Thoracic aorta (tissue), 2 donors: Measurements from ENCODE around the gene TNNT2. TPM values are rescaled to one million over a fixed set of nuclear protein-coding genes. Genes with fewer than 3 reads are reported as not detected.

Experiments
- ATAC-seq: fragments of 150-250 bp; one replicate; pipeline ENCODE4 v1.8.0; 2017; ENCODE audit warnings: low read depth; ENCODE audit not compliant: insufficient number of reproducible peaks, low FRiP score
- DNase-seq: peaks from one replicate; pipeline ENCODE4 v3.0.0-alpha.2; 2020; ENCODE audit warnings: low spot score
- H3K27ac ChIP-seq, 2 donors: fragments of 200-600 bp; sonication (generic); 1 replicate in 1 of 2; 2 replicates in 1 of 2; pipeline ENCODE4 v1.5.1; 2016; ENCODE audit warnings: mild to moderate bottlenecking in 2 of 2, moderate library complexity in 2 of 2
- H3K27me3 ChIP-seq: fragments of 200-600 bp; sonication (generic); replicated peaks from 2 replicates; pipeline ENCODE4 v1.6.0; 2016; ENCODE audit warnings: mild to moderate bottlenecking; ENCODE audit not compliant: insufficient read depth
- H3K36me3 ChIP-seq: fragments of 200-600 bp; sonication (generic); one replicate; pipeline ENCODE4 v1.5.1; 2016
- H3K4me1 ChIP-seq, 2 donors: fragments of 200-600 bp; sonication (generic); 1 replicate in 1 of 2; 2 replicates in 1 of 2; pipeline versions ENCODE4 v1.5.1 to v1.6.0; 2016; ENCODE audit warnings: low read depth in 2 of 2, mild to moderate bottlenecking in 1 of 2; ENCODE audit not compliant: control insufficient read depth in 1 of 2
- H3K4me3 ChIP-seq: fragments of 200-600 bp; sonication (generic); 2 replicates; pipeline ENCODE4 v1.5.1; 2016; ENCODE audit warnings: mild to moderate bottlenecking
- H3K9me3 ChIP-seq: fragments of 200-600 bp; sonication (generic); 2 replicates; pipeline ENCODE4 v1.5.1; 2016
- total RNA-seq, 2 donors: library from RNA; depleted of rRNA; stranded (reverse); fragments of >200 nt; gene quantifications; one replicate each; pipeline versions ENCODE4 v1.1.0 to v1.2.3, GENCODE V29; 2016
- TF ChIP-seq, protein P1 (sequence below): fragments of 200-600 bp; sonication (generic); IDR thresholded peaks from one replicate; pipeline ENCODE4 v1.5.1; 2019; ENCODE audit warnings: antibody characterized with exemption

TNNT2 gene
- total RNA-seq, 2 donors from 2014 or later, result 0.21 TPM; not detected in 1

DNA sequence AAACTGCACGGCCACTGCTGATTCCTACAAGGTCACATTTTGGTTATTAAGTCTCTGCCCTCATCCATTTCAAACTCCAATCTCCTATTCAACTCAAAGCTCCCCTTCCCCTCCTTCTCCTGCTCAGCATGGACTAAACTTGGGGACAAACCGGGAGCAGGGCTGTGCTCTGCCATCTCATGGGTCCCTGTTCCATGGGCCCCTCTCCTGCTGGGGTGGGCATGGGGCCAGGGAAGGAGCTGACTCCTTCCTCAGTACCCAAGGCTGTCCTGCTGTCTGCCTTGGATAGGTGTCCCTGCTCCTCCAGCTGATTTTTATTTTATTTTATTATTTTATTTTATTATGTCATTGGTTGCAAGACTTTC, 27.1 kb downstream of the TNNT2 start:
- Histone ChIP-seq H3K4me3 (no peak overlapping the region), H3K27ac (no peak overlapping the region), H3K4me1 (no peaks in the 10 kb centered on the region), H3K27me3 (no peaks in the 10 kb centered on the region), H3K9me3 (no peaks in the 10 kb centered on the region), H3K36me3 (no peaks in the 10 kb centered on the region)
- TF ChIP-seq, protein P1, sequence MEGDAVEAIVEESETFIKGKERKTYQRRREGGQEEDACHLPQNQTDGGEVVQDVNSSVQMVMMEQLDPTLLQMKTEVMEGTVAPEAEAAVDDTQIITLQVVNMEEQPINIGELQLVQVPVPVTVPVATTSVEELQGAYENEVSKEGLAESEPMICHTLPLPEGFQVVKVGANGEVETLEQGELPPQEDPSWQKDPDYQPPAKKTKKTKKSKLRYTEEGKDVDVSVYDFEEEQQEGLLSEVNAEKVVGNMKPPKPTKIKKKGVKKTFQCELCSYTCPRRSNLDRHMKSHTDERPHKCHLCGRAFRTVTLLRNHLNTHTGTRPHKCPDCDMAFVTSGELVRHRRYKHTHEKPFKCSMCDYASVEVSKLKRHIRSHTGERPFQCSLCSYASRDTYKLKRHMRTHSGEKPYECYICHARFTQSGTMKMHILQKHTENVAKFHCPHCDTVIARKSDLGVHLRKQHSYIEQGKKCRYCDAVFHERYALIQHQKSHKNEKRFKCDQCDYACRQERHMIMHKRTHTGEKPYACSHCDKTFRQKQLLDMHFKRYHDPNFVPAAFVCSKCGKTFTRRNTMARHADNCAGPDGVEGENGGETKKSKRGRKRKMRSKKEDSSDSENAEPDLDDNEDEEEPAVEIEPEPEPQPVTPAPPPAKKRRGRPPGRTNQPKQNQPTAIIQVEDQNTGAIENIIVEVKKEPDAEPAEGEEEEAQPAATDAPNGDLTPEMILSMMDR, result no peak
- no peak for ATAC-seq
- DNase-seq, result no peak

DNA sequence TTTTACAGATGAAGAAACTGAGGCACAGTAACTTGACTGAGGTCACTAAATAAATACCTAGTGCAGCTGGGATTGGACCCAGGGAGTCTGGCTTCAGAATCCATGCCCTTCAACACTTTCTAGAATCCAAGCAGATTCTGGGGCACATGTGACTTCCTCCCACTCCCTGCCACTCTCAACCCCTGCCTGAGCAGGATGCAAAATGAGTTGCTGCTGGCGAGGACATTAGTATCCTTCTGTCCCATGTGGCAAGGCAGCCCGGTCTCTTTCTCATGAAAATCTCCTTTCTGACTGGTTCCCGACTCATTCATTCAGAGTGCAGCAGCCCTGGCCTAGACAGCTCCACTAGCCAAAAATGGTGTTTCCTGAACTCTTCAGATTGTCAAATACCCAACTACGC, 28.4 kb downstream of the TNNT2 start:
- Histone ChIP-seq H3K9me3 (no peaks in the 10 kb centered on the region), H3K4me3 (no peak overlapping the region), H3K27me3 (no peaks in the 10 kb centered on the region), H3K27ac (no peak overlapping the region), H3K4me1 (no peaks in the 10 kb centered on the region), H3K36me3 (no peaks in the 10 kb centered on the region)
- TF ChIP-seq, protein P1, result no peak
- DNase-seq (no peak), ATAC-seq (no peak)

DNA sequence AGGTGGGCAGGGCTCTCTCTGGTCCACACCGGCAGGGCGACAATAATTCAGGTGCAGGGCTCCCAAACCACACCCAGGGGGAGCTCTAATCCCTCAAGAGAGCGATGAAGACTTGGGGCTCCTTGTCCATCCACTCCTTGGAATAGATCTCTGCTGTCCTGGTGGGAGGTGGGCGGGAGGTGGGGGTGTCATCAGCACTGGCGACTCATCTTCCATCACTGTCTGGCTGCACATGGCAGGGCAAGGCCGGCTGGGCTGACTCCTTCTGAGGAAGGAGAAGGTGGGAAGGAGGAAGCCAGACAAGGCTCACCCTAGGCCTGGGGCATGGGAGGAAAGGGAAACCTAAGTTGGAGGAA, 29.3 kb downstream of the TNNT2 start:
- Histone ChIP-seq H3K27me3 (no peaks in the 10 kb centered on the region), H3K4me1 (no peaks in the 10 kb centered on the region), H3K27ac (no peak overlapping the region), H3K4me3 (no peak overlapping the region), H3K36me3 (no peaks in the 10 kb centered on the region), H3K9me3 (no peaks in the 10 kb centered on the region)
- DNase-seq (no peak), ATAC-seq (no peak)
- TF ChIP-seq, protein P1, result peak; percentile 23

DNA sequence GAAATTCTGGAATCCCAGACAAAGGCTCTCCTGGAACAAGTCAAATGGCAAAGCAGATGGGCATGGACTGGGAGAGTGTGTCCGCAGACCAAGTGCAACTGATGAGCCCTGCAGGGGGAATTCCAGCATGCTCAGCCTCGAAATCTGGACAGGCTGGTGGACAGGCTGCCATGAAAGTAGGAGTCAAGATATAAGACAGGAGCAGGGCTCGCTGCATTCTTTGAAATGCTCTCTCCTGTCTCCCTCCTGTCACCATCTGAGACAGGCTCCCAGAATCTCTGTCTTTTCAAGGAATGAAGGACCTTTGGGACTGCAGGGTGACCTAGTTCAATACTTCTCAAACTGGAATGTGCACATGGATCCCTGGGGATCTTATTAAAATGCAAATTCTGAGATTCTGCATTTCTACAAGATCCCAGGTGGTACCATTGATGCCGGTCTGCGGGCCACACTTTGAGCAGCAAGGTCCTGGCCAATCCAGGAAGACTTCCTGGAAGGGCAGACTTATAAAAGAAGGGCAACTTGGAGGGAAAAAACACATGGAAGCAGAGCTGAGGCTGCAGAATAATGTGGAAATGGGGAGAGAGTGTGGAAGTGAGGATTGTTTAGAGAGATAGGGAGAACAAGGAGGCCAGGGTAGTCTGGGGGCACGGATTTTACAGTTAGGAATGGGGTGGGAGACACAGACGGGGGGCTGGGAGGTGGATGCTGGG, 29.8 kb downstream of the TNNT2 start:
- ATAC-seq, result no peak
- H3K27me3 ChIP-seq, result no peaks in the 10 kb centered on the region
- no peak overlapping the region for H3K27ac ChIP-seq
- no peaks in the 10 kb centered on the region for H3K4me1 ChIP-seq
- no peaks in the 10 kb centered on the region for H3K9me3 ChIP-seq
- H3K4me3 ChIP-seq, result no peak overlapping the region
- no peak for DNase-seq
- H3K36me3 ChIP-seq, result no peaks in the 10 kb centered on the region
- TF ChIP-seq, protein P1, result no peak

DNA sequence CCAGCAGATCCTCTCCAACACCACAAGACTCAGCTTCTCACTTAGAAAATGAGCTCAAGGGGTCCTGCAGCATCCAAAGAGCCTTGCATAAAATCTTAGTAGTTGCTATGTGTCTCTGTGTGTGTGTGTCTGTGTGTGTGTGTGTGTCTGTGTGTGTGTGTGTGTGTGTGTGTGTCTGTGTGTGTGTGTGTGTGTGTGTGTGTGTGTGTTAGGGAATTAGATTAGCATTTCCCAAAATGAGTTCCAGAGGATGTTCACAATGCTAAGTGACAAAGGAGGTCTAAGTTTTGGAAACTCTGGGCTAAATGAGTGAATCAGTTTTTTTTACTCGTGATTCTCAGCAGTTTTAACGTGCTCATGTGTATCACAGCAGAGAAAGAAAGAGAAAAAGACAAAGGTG, 30.5 kb downstream of the TNNT2 start:
- no peak overlapping the region for H3K4me3 ChIP-seq
- no peaks in the 10 kb centered on the region for H3K4me1 ChIP-seq
- H3K9me3 ChIP-seq, result no peaks in the 10 kb centered on the region
- H3K27me3 ChIP-seq, result no peaks in the 10 kb centered on the region
- DNase-seq (no peak), ATAC-seq (no peak)
- H3K27ac ChIP-seq, result no peak overlapping the region
- TF ChIP-seq, protein P1, result no peak
- no peaks in the 10 kb centered on the region for H3K36me3 ChIP-seq
